ENCODE data around the gene NRTN.

DNA sequence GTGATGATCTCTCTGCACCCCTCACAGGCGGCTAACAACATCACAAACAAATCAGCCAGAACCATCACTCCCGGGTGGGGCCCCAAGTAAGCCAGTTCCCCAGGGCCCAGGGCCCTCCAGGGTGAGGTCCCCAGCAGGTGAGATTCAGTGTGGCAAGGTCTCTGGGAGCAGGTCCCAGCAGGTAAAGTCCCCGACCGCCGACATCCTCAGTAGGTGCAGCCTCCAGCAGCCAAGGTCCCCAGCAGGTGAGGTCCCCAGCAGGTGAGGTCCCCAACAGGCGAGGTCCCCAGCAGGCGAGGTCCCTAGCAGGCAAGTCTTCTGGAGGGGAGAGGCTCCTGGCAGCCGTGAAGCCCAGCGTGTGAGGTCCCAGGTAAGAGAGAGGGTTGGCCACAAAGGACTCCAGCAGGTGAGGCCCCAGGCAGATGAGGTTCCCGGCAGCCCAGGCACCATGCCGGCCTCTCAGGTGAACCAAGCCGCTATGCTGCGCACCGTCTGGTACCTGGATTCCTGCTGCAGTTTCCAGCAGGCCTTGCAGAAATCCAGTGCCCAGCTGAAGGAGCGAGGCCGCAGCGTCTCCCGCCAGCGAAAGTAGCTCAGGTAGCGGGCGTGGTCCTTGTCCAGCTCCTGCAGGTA, 38.5 kb downstream of the NRTN start:
- TF ChIP-seq, protein P1, sequence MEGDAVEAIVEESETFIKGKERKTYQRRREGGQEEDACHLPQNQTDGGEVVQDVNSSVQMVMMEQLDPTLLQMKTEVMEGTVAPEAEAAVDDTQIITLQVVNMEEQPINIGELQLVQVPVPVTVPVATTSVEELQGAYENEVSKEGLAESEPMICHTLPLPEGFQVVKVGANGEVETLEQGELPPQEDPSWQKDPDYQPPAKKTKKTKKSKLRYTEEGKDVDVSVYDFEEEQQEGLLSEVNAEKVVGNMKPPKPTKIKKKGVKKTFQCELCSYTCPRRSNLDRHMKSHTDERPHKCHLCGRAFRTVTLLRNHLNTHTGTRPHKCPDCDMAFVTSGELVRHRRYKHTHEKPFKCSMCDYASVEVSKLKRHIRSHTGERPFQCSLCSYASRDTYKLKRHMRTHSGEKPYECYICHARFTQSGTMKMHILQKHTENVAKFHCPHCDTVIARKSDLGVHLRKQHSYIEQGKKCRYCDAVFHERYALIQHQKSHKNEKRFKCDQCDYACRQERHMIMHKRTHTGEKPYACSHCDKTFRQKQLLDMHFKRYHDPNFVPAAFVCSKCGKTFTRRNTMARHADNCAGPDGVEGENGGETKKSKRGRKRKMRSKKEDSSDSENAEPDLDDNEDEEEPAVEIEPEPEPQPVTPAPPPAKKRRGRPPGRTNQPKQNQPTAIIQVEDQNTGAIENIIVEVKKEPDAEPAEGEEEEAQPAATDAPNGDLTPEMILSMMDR (conservative IDR thresholded peaks at IDR 0.05) = no peak
- no peak for TF ChIP-seq EZH2 (IDR thresholded peaks at IDR 0.05; ENCODE audit: low read depth)
